Measurements from ENCODE around the gene MANSC4. TPM values are rescaled to one million over a fixed set of nuclear protein-coding genes. Genes with fewer than 3 reads are reported as not detected.

MANSC4 gene
- total and polyA plus RNA-seq, 2 experiments from 2014 or later: not detected

GRCh38 chr12:27823038-27823437, 43.0 kb upstream of the MANSC4 start:
- Histone ChIP-seq H3K27me3 (replicated peaks; ENCODE audit: insufficient read depth) (no peaks in the 10 kb centered on the region), H3K79me2 (ENCODE audit: insufficient read depth) (no peaks in the 10 kb centered on the region), H3K9me3 (ENCODE audit: low read depth) (no peaks in the 10 kb centered on the region), H3F3A (ENCODE audit: insufficient read depth) (peaks cover 18% of the 10 kb centered on the region), H4K20me1 (ENCODE audit: insufficient read depth) (no peaks in the 10 kb centered on the region), H3K27ac (no peak overlapping the region), H3K9ac (no peak overlapping the region), H3K36me3 (ENCODE audit: low read depth) (no peaks in the 10 kb centered on the region), H3K4me2 (ENCODE audit: unreplicated experiment) (no peak overlapping the region), H3K4me3 (no peak overlapping the region), H3K4me1 (ENCODE audit: insufficient read depth) (peaks cover 23% of the 10 kb centered on the region), H3K9me2 (ENCODE audit: insufficient read depth) (no peaks in the 10 kb centered on the region), H2AFZ (no peak overlapping the region)
- no peak for DNase-seq
- no peak for TF ChIP-seq EZH2phosphoT487 (IDR thresholded peaks at IDR 0.05; ENCODE audit: insufficient read depth, low read depth)
- no peak for TF ChIP-seq EZH2 (IDR thresholded peaks at IDR 0.05; ENCODE audit: insufficient read depth, poor library complexity, severe bottlenecking)
- in situ Hi-C loops (cut with MboI): no loop called here
- WGBS, 2 experiments (ENCODE audit: low coverage in 1 of 2, low lambda C conversion rate in 2 of 2, missing lambda C conversion rate in 2 of 2): 73 to 74% methylated on average over 5 of the region's 5 CpGs

- TF ChIP-seq EZH2 (IDR thresholded peaks at IDR 0.05; ENCODE audit: insufficient read depth, poor library complexity, severe bottlenecking): no peak
- TF ChIP-seq EZH2phosphoT487 (IDR thresholded peaks at IDR 0.05; ENCODE audit: insufficient read depth, low read depth): no peak
- Histone ChIP-seq H3K27me3 (replicated peaks; ENCODE audit: insufficient read depth) (no peaks in the 10 kb centered on the region), H3K4me3 (no peak overlapping the region), H3K4me1 (ENCODE audit: insufficient read depth) (peaks cover 21% of the 10 kb centered on the region), H3K9me3 (ENCODE audit: low read depth) (no peaks in the 10 kb centered on the region), H3K9me2 (ENCODE audit: insufficient read depth) (no peaks in the 10 kb centered on the region), H3K36me3 (ENCODE audit: low read depth) (no peaks in the 10 kb centered on the region), H3F3A (ENCODE audit: insufficient read depth) (peaks cover 14% of the 10 kb centered on the region), H3K79me2 (ENCODE audit: insufficient read depth) (no peaks in the 10 kb centered on the region), H4K20me1 (ENCODE audit: insufficient read depth) (no peaks in the 10 kb centered on the region), H3K27ac (peak overlapping the region; percentile 43), H3K4me2 (ENCODE audit: unreplicated experiment) (peak overlapping the region; percentile 68), H3K9ac (no peak overlapping the region), H2AFZ (no peak overlapping the region)
- in situ Hi-C loops (cut with MboI): no loop called here
- peak; percentile 94 for DNase-seq
- 67 to 68% methylated on average over 9 of the region's 9 CpGs for WGBS, 2 experiments (ENCODE audit: low coverage in 1 of 2, low lambda C conversion rate in 2 of 2, missing lambda C conversion rate in 2 of 2)
Measured at GRCh38 chr12:27822076-27822712, 42.2 kb upstream of the MANSC4 start.

DNA sequence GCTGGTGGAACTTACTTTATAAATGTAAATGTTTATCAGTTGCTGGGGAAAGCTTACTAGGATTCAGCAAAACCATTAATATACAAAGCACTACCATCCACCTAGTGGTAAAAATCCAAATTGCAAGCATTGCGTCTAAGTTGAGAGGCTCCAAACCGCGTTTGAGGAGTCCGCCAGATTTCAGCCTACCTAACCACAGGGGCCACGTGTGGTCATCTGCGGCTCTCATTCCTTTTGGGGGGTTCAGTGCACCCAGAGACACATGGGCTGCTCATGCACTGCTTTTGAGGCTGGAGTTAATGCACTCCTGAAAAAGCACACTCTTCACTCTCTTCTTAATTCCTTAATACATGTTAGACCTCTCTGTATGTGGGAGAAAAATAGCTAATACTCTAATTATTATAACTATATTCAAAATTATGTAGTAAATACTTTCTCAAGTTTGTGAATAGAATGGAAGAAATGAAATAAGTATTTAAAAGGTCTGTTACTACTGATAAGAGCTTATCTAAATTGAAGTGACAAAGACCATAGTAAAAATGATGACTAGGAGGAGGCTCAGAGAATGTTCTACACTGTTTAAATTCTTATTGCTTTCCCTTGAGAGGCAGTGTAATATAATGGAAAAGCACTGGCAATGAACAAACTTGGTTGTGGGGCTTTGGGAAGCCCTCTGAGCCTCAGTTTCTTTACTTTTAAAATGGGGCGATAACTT, 41.4 kb upstream of the MANSC4 start:
- Histone ChIP-seq H2AFZ (peak overlapping the region; percentile 36; the same call in 1 of the 2 replicates), H3F3A (ENCODE audit: insufficient read depth) (peaks cover 14% of the 10 kb centered on the region), H3K36me3 (ENCODE audit: low read depth) (no peaks in the 10 kb centered on the region), H4K20me1 (ENCODE audit: insufficient read depth) (no peaks in the 10 kb centered on the region), H3K9me3 (ENCODE audit: low read depth) (no peaks in the 10 kb centered on the region), H3K4me2 (ENCODE audit: unreplicated experiment) (peak overlapping the region; percentile 68), H3K9ac (peak overlapping the region; percentile 19; the same call in 1 of the 2 replicates), H3K4me3 (peak overlapping the region; percentile 38; the same call in 1 of the 2 replicates), H3K27ac (peak overlapping the region; percentile 43), H3K4me1 (ENCODE audit: insufficient read depth) (peaks cover 21% of the 10 kb centered on the region), H3K9me2 (ENCODE audit: insufficient read depth) (no peaks in the 10 kb centered on the region), H3K27me3 (replicated peaks; ENCODE audit: insufficient read depth) (no peaks in the 10 kb centered on the region), H3K79me2 (ENCODE audit: insufficient read depth) (no peaks in the 10 kb centered on the region)
- peak; percentile 79 for DNase-seq
- WGBS, 2 experiments (ENCODE audit: low coverage in 1 of 2, low lambda C conversion rate in 2 of 2, missing lambda C conversion rate in 2 of 2): 16 to 17% methylated on average over 7 of the region's 7 CpGs
- TF ChIP-seq EZH2 (IDR thresholded peaks at IDR 0.05; ENCODE audit: insufficient read depth, poor library complexity, severe bottlenecking): no peak
- no peak for TF ChIP-seq EZH2phosphoT487 (IDR thresholded peaks at IDR 0.05; ENCODE audit: insufficient read depth, low read depth)
- in situ Hi-C loops (cut with MboI): no loop called here

GRCh38 chr12:27820564-27820963, 40.5 kb upstream of the MANSC4 start:
- Histone ChIP-seq H3K27me3 (replicated peaks; ENCODE audit: insufficient read depth) (no peaks in the 10 kb centered on the region), H3K9me3 (ENCODE audit: low read depth) (no peaks in the 10 kb centered on the region), H3K4me1 (ENCODE audit: insufficient read depth) (peaks cover 21% of the 10 kb centered on the region), H3K9me2 (ENCODE audit: insufficient read depth) (no peaks in the 10 kb centered on the region), H3K27ac (no peak overlapping the region), H2AFZ (no peak overlapping the region), H3K36me3 (ENCODE audit: low read depth) (no peaks in the 10 kb centered on the region), H3K9ac (0 out of 2 replicates have a peak overlapping the region, but pooled peaks have one; percentile 19), H3K4me2 (ENCODE audit: unreplicated experiment) (no peak overlapping the region), H3K4me3 (no peak overlapping the region), H3K79me2 (ENCODE audit: insufficient read depth) (no peaks in the 10 kb centered on the region), H4K20me1 (ENCODE audit: insufficient read depth) (no peaks in the 10 kb centered on the region), H3F3A (ENCODE audit: insufficient read depth) (peaks cover 14% of the 10 kb centered on the region)
- 80 to 82% methylated on average over 5 of the region's 5 CpGs for WGBS, 2 experiments (ENCODE audit: low coverage in 1 of 2, low lambda C conversion rate in 2 of 2, missing lambda C conversion rate in 2 of 2)
- in situ Hi-C loops (cut with MboI): no loop called here
- no peak for DNase-seq
- no peak for TF ChIP-seq EZH2phosphoT487 (IDR thresholded peaks at IDR 0.05; ENCODE audit: insufficient read depth, low read depth)
- TF ChIP-seq EZH2 (IDR thresholded peaks at IDR 0.05; ENCODE audit: insufficient read depth, poor library complexity, severe bottlenecking): no peak

Measured in GM23248 (cell line).